ENCODE measurements around the gene RPLP1.

RPLP1 gene

DNA sequence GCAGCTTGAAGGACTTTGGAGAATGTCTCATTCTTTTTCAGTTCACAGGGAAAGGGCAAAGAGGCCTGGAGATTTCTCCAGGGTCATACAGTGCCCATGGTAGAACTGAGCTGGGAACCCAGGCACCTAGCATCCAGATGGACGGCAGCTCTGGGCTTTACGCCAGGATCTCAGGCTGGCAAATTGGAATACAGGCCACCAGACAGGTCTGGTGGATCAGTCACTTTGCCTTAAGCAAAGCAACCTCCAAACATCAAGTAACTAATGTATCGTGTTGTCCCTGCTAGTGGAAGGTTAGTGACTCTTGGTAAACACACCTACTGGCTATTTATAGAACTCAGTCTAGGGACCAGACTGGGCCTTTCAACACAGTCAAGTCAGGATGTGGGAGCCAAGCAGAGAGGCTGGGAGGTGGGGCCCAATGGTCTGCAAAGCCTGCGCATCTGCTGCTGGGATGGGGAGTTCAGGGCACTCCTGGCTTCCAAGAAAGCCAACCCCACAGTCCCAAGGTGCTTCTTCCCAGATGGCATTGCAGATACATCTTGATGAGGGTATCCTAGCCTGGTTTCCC, 30.2 kb downstream of the RPLP1 start:
- TF ChIP-seq, protein P1, sequence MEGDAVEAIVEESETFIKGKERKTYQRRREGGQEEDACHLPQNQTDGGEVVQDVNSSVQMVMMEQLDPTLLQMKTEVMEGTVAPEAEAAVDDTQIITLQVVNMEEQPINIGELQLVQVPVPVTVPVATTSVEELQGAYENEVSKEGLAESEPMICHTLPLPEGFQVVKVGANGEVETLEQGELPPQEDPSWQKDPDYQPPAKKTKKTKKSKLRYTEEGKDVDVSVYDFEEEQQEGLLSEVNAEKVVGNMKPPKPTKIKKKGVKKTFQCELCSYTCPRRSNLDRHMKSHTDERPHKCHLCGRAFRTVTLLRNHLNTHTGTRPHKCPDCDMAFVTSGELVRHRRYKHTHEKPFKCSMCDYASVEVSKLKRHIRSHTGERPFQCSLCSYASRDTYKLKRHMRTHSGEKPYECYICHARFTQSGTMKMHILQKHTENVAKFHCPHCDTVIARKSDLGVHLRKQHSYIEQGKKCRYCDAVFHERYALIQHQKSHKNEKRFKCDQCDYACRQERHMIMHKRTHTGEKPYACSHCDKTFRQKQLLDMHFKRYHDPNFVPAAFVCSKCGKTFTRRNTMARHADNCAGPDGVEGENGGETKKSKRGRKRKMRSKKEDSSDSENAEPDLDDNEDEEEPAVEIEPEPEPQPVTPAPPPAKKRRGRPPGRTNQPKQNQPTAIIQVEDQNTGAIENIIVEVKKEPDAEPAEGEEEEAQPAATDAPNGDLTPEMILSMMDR (IDR thresholded peaks at IDR 0.05; ENCODE audit: insufficient read depth, low read depth, low read length, missing control alignments), result no peak
- DNase-seq (ENCODE audit: low read depth), result peak; percentile 24
- H3K4me3 ChIP-seq (ENCODE audit: low read length), result no peak overlapping the region

DNA sequence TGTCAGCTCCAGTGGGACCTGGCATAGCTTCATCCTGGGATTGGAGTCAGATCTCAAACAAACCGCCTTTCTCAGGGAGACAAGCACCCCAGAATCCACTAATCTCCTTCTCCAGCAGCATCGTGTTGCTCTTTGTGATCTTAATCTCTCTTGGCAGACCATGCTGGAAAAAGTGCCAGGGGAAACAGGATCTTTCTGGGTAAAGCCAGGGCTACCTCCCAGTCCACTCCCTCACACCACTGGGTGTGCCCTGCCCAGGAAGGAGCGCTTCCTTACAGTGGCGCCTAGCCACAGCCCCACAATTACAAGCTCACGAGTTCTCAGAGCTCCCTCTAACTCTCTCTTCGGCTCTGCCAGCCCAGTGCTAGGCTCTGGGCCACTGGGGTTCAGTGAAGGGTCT, 32.2 kb downstream of the RPLP1 start:
- no peak overlapping the region for H3K4me3 ChIP-seq (ENCODE audit: low read length)
- no peak for DNase-seq (ENCODE audit: low read depth)
- TF ChIP-seq, protein P1 (IDR thresholded peaks at IDR 0.05; ENCODE audit: insufficient read depth, low read depth, low read length, missing control alignments), result no peak

DNA sequence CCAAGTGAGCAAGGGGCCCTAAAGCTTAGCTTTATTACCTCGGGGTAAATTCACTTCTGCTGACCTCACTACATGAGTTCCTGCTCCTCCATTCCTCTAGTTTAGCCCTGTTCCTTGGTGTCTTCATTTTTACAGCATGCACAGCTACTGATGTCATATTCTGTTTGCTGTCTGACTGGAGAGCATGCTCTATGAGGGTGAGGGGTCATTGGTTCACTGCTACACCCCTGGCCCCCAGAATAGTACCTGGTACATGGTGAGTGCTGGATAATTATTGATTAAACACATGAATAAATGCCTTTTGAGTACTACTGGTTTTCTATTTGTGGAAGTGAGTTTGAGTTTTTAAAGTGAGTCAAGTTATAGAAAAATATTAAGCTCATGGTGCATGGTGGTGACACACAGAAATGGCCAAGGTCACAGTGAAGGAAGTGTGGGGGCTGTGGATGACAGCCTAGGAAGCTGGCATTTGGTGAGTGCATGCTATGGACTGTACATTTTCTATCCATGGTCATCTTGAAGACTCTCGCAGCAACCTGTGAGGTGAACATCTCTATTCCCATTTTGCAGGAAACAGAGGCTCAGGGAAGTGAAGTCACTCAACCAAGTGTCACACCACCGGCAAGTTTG, 34.0 kb downstream of the RPLP1 start:
- TF ChIP-seq, protein P1 (IDR thresholded peaks at IDR 0.05; ENCODE audit: insufficient read depth, low read depth, low read length, missing control alignments), result no peak
- no peak for DNase-seq (ENCODE audit: low read depth)
- no peak overlapping the region for H3K4me3 ChIP-seq (ENCODE audit: low read length)

DNA sequence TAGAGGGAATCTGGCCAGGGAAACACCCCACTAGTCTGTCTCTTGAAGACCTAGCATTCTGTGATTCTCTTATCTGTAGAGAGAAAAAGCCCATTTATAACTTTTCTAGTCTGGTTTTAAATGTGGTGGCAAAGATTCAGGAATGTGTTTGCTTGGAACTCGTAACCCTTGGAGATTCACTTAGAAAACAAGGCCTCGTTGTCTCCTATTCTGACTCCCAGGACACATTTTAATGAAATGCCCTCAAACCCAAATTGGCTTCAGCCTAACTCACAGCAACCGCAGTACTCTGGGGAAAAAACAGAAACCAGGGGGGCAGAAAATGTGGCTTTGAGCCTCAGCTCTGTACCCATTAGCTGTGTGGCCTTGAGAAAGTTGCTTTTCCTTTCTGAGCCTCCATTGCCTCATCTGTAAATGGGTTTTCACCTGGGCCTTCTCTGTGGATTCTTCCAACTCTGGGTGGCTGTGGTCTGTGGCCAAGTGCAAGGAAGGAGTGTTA, 36.5 kb downstream of the RPLP1 start:
- no peak overlapping the region for H3K4me3 ChIP-seq (ENCODE audit: low read length)
- TF ChIP-seq, protein P1 (IDR thresholded peaks at IDR 0.05; ENCODE audit: insufficient read depth, low read depth, low read length, missing control alignments), result no peak
- DNase-seq (ENCODE audit: low read depth), result no peak

DNA sequence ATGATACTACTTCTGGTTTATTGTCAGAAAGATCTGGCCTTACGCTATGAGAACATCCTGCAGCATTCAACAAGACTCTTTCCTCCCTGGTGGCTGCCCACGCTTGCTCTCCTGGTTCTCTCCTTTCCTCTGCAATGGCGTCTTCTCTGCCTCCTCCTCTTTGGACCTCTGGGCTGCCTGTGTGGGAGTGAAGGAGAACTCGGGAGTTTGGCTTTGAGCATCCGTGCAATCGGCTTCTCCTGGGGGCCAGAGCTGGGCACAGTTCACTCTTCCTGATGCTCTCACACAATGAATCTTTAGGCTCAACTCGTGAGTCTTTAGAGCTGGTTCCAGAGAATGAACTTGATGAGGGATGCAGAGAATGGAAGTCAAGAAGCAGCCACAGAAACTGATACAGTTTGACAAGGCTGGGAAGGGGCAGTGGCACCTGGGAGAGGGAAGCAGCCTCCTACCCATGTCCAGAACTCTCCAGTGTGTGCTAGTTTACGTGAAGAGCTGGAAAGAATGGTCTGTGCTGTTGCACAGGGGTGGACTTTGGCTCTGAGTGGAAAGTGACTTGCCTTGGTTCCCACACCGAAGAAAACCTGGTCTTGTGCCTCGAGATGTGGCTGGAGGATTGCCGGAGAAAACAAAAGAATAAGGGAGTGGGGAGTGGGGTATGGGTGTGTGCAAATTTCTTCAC, 37.9 kb downstream of the RPLP1 start:
- TF ChIP-seq, protein P1 (IDR thresholded peaks at IDR 0.05; ENCODE audit: insufficient read depth, low read depth, low read length, missing control alignments), result no peak
- no peak overlapping the region for H3K4me3 ChIP-seq (ENCODE audit: low read length)
- no peak for DNase-seq (ENCODE audit: low read depth)

DNA sequence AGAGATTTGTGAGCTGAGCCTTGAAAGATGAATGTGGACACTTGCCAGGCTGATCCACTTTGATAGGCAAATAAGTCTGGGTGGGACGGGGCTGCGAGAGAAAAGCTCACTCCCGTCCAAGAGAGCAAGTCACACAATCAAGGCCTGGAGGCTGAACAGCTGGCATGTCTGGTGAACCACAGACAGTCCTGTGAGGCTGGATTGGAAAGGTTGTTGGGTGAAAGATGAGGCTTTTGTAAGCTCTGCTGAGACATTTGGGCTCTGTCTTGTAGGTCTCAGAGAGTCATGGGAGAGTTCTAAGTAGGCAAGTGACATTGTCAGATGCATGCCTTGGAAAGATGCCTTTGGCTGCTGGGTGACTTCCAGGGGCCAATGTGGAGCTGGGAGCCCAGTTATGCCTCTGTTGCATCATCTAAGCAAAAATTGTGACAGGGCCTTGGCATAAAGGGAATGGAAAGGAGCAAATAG, 38.5 kb downstream of the RPLP1 start:
- no peak for DNase-seq (ENCODE audit: low read depth)

More for the DNA sequence above, 38.5 kb downstream of the RPLP1 start:
- TF ChIP-seq, protein P1 (IDR thresholded peaks at IDR 0.05; ENCODE audit: insufficient read depth, low read depth, low read length, missing control alignments), result no peak
- no peak overlapping the region for H3K4me3 ChIP-seq (ENCODE audit: low read length)
